Measurements from ENCODE around the gene FAM120C.

GRCh38 chrX:54171091-54171490 lies 12.0 kb downstream of the FAM120C start:
- TF ChIP-seq CTCF (conservative IDR thresholded peaks at IDR 0.05; ENCODE audit: low read depth in 2 of 2) (no peak), POLR2AphosphoS5 (IDR thresholded peaks at IDR 0.05; ENCODE audit: low read depth) (no peak), ZNF331 (CRISPR knock-in tag; IDR thresholded peaks at IDR 0.05; ENCODE audit: low read depth) (no peak)
